Esophagus squamous epithelium (tissue), 5 donors: Measurements from ENCODE around the gene FAM227A. TPM values are rescaled to one million over a fixed set of nuclear protein-coding genes. Genes with fewer than 3 reads are reported as not detected.
A peak's percentile ranks its signal among the peaks of the same experiment; 100 is the strongest.

ENCODE experiments used
- DNase-seq: peaks from one replicate; lab custom pipeline; 2025; lab: John Stamatoyannopoulos, UW
- H3K27ac ChIP-seq, 4 donors: fragments of 200-600 bp; sonication (generic); one replicate each; pipeline ENCODE4 v1.5.1; 2016 to 2019; ENCODE audit warnings: mild to moderate bottlenecking in 1 of 4
- H3K27me3 ChIP-seq, 4 donors: fragments of 200-600 bp; sonication (generic); 1 replicate in 3 of 4; 2 replicates in 1 of 4; pipeline versions ENCODE4 v1.5.1 to v1.6.0; 2017 to 2021; ENCODE audit warnings: antibody characterized with exemption in 1 of 4
- H3K36me3 ChIP-seq, 3 donors: fragments of 200-600 bp; sonication (generic); one replicate each; pipeline ENCODE4 v1.5.1; 2016 to 2019
- H3K4me1 ChIP-seq, 3 donors: fragments of 200-600 bp; sonication (generic); one replicate each; pipeline ENCODE4 v1.5.1; 2017 to 2019
- H3K4me3 ChIP-seq, 4 donors: fragments of 200-600 bp; sonication (generic); 1 replicate in 3 of 4; 2 replicates in 1 of 4; pipeline ENCODE4 v1.5.1; 2016 to 2019; ENCODE audit warnings: mild to moderate bottlenecking in 2 of 4, moderate library complexity in 1 of 4
- H3K9me3 ChIP-seq, 3 donors: fragments of 200-600 bp; sonication (generic); one replicate each; pipeline ENCODE4 v1.5.1; 2016 to 2019
- POLR2A ChIP-seq, 4 donors: fragments of 450-650 bp; IDR thresholded peaks; one replicate each; pipeline ENCODE4 v1.6.1; 2017; ENCODE audit warnings: antibody characterized with exemption in 4 of 4, mild to moderate bottlenecking in 4 of 4, moderate library complexity in 3 of 4
- WGBS, 2 donors: methylation state at CpG; one replicate each; pipeline ENCODE4 v1.1.5; 2018; 5-methylcytosine and 5-hydroxymethylcytosine counted together
- intact Hi-C: fragments of 100-400 bp; cut with DNase I; formaldehyde crosslinking; loops from one replicate; pipeline ENCODE4 v1.15.0; 2022
- total RNA-seq, 4 donors: library from RNA; depleted of rRNA; stranded (reverse); fragments of >200 nt; gene quantifications; one replicate each; pipeline ENCODE4 v1.1.0, GENCODE V29; 2016
- TF ChIP-seq, protein P1 (sequence below), 6 experiments: fragments of 450-650 bp in 4 of 6; fragments of 200-600 bp in 2 of 6; sonication (generic) in 2 of 6; IDR thresholded peaks; one replicate each; pipeline ENCODE4 v1.5.1; 2016 to 2019; ENCODE audit warnings: antibody characterized with exemption in 6 of 6, mild to moderate bottlenecking in 4 of 6, moderate library complexity in 4 of 6
- donor health status: DM: yes; HTN: yes; CAD: no.

FAM227A gene
- total RNA-seq, 4 donors from 2014 or later: 0.04 to 1.0 (median 0.12) TPM

DNA sequence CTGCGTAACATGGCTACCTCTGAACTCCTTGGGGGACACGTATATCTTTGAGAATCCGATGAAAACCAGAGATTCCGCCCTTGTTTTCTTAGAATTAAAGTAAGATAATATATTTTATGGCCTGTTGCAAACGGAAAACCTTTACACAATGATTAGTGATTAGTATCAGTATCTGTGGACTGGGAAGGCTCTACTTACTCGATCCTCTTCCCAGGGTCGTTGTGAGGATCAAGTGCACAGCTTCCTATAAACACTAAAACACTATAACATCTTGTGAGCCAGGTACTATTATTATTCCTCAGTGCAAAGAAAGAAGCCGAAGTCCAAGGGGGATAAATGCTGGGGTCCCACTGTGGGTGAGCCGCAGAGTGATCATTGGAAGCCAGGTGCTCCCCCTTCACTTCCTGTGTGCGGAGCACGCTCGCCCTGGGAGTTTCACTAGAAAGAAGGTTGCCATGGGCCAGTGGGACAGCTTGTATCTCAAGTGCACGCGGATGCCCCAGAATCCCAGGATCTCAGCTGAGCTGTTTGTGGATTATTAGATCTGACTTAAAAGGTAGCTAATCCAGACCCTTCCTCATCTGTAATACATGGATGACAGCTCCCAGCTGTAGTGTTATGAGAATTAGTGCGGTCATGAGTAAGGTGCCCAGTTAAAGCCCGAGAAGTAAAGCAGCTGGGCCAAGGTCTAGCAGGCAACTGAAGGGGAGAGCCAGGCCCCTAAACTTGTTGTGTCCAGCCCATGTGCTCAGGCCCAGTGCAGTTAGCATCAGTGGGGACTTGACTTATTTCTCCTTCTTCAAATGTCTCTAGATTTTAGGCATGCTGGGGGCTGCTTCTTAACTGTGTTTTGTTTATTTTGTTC is 1.1 kb upstream of the FAM227A start:
- no peak for TF ChIP-seq POLR2A (IDR thresholded peaks at IDR 0.05)
- TF ChIP-seq, protein P1, sequence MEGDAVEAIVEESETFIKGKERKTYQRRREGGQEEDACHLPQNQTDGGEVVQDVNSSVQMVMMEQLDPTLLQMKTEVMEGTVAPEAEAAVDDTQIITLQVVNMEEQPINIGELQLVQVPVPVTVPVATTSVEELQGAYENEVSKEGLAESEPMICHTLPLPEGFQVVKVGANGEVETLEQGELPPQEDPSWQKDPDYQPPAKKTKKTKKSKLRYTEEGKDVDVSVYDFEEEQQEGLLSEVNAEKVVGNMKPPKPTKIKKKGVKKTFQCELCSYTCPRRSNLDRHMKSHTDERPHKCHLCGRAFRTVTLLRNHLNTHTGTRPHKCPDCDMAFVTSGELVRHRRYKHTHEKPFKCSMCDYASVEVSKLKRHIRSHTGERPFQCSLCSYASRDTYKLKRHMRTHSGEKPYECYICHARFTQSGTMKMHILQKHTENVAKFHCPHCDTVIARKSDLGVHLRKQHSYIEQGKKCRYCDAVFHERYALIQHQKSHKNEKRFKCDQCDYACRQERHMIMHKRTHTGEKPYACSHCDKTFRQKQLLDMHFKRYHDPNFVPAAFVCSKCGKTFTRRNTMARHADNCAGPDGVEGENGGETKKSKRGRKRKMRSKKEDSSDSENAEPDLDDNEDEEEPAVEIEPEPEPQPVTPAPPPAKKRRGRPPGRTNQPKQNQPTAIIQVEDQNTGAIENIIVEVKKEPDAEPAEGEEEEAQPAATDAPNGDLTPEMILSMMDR (IDR thresholded peaks at IDR 0.05): no peak
- Histone ChIP-seq H3K9me3 (no peaks in the 10 kb centered on the region), H3K27me3 (no peaks in the 10 kb centered on the region), H3K27ac (peak overlapping the region; percentile 90 to 98 (median 90)), H3K4me3 (peak overlapping the region; percentile 78 to 99 (median 88)), H3K4me1 (peaks cover 0 to 27% (median 12%) of the 10 kb centered on the region in 3 donors), H3K36me3 (peaks cover 0 to 19% (median 0%) of the 10 kb centered on the region in 3 donors)
- no peak for DNase-seq
- 2% methylated on average over 11 of the region's 16 CpGs for WGBS, 2 donors
- intact Hi-C loops: no loop called here

DNA sequence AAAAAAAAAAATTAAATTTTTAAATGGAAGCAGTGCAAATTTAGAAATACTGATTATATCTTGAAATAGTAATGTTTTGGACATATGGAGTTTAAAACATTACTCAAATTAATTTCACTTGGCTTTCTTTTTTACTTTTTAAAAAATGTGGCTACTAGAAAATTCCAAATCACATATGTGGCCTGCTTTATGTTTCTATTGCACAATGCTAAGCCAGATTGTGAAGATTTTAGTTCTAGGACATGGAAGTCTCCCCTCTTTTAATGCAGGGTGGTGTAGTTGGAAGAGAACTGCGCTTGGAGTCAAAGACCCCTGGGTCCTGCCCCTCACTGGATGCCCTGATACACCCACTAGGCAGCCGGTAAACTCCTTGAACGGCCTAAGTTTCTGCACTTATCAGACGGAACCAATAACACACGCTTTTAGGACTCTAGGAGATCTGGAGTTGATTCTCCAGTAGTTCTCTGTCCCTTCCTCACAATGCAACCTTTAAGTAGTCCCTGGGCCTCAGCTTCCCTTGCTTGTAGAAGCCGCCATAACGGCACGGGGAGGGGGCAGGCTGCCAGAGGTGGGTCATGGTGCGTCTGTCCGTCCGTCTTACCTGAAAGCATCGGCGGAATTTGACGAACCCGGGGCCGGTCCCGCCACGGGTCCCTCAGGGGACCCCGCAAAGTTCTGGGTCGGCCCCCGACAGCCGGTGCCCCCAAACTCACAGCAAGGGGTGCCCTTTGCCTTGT is 505 bp downstream of the FAM227A start:
- no peak for TF ChIP-seq POLR2A (IDR thresholded peaks at IDR 0.05)
- TF ChIP-seq, protein P1 (IDR thresholded peaks at IDR 0.05): no peak
- Histone ChIP-seq H3K36me3 (peaks cover 0 to 6% (median 0%) of the 10 kb centered on the region in 3 donors), H3K4me1 (peaks cover 0 to 27% (median 12%) of the 10 kb centered on the region in 3 donors), H3K27me3 (no peaks in the 10 kb centered on the region), H3K9me3 (no peaks in the 10 kb centered on the region), H3K4me3 (peak overlapping the region; percentile 78 to 99 (median 88)), H3K27ac (peak overlapping the region; percentile 90 to 98 (median 90))
- intact Hi-C loops: no loop called here
- 16 to 18% methylated on average over 5 of the region's 22 CpGs for WGBS, 2 donors
- no peak for DNase-seq

DNA sequence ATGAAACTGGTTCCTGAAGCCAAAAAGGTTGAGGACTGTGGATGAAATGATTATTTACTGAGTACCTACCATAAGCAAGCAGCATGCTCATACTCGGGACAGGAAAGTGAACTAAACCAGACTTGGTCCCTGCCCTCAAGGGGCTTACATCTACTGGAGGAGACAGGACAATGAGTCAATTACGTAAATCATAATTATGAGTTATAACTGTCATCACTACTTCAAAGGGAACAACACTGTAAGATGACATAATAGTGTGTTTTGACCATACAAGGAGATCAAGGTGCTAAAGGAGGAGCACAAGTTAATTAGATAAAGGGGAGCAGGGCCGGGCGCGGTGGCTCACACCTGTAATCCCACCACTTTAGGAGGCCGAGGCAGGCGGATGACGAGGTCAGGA is 2.5 kb downstream of the FAM227A start:
- no peak for DNase-seq
- no peaks in the 10 kb centered on the region for H3K36me3 ChIP-seq
- WGBS, 2 donors: 87 to 89% methylated on average over 8 of the region's 8 CpGs
- H3K9me3 ChIP-seq: no peaks in the 10 kb centered on the region
- no peak for TF ChIP-seq POLR2A (IDR thresholded peaks at IDR 0.05)
- TF ChIP-seq, protein P1 (IDR thresholded peaks at IDR 0.05): no peak
- intact Hi-C loops: no loop called here
- H3K4me3 ChIP-seq: no peak overlapping the region
- H3K4me1 ChIP-seq: peaks cover 0 to 26% (median 12%) of the 10 kb centered on the region in 3 donors
- H3K27me3 ChIP-seq: no peaks in the 10 kb centered on the region
- no peak overlapping the region for H3K27ac ChIP-seq

DNA sequence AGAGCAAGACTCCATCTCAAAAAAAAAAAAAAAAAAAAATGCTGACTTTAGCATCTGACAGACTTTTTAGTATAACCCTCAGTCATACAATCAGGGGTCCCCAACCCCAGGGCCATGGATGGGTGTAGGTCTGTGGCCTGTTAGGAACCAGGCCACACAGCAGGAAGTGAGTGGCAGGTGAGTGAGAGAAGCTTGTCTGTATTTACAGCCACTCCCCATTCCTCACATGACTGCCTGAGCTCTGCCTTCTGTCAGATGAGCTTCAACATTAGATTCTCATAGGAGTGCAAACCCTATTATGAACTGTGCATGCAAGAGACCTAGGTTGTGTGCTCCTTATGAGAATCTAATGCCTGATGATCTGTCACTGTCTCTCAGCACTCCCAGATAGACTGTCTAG is 3.3 kb downstream of the FAM227A start:
- intact Hi-C loops: no loop called here
- no peaks in the 10 kb centered on the region for H3K27me3 ChIP-seq
- no peak overlapping the region for H3K27ac ChIP-seq
- no peaks in the 10 kb centered on the region for H3K36me3 ChIP-seq
- no peak overlapping the region for H3K4me3 ChIP-seq
- DNase-seq: no peak
- TF ChIP-seq POLR2A (IDR thresholded peaks at IDR 0.05): no peak
- TF ChIP-seq, protein P1 (IDR thresholded peaks at IDR 0.05): no peak
- no peaks in the 10 kb centered on the region for H3K9me3 ChIP-seq
- peaks cover 0 to 17% (median 12%) of the 10 kb centered on the region in 3 donors for H3K4me1 ChIP-seq
